HL-60/S4 treated with phorbol 12-myristate 13-acetate at 8.2 ng/mL for 4 days and 3 days (cell line): ENCODE data around the gene RER1.

Experiments used
- in situ Hi-C: fragments of 300-500 bp; cut with MboI; formaldehyde crosslinking; loops from 2 replicates; pipeline ENCODE4 v1.15.0; 2022; ENCODE audit warnings: low sequenced_read_pairs

The RER1 gene, protein sequence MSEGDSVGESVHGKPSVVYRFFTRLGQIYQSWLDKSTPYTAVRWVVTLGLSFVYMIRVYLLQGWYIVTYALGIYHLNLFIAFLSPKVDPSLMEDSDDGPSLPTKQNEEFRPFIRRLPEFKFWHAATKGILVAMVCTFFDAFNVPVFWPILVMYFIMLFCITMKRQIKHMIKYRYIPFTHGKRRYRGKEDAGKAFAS

DNA sequence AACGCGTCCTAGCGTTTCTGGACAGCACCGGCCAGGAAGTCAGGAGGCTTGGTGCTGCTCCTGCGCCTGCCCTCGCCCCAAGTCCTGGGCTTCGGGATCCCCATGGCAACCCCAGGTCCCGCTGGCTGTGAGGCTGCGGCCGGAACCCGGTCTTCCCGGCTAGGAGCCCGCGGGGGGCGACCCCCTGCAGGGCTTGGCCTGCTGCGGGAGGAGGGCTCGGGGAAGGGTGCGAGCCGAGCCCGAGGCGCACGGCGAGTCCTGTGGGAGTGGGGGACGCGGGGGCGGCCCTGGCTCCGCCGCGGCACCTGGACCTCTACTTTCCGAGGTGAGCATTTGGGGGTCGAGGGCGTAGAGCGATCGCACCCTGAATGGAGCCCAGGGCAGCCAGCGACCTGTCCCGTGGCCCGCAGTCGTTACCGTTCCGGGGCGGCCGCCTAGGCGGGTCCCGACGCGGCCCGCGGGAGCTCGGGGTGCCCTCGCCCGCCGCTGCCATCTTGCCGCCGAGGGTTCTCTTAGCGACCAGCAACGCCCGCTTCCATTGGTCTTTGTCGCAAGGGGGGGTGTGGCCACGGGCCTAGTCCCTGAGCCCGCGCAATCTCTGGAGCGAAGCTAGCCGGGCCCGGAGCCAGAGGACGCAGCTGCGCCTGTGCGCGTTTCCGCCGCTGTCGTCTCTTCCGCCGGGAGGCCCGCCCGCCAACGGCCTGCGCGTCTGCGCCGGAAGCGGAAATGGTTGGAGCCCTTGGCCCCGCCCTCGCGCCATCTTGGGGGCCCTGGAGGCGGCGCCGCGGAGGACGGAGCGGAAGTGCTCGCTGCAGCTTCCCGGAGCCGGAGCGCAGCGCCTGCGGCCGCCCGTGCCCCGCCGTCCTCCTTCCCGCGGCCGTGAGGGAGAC lies at the start of gene RER1, which contains the start of gene MORN1:
TSS of gene RER1 (plus strand) at position 801 of the 890 bp plus-strand sequence. CDS start 3,950 bp downstream, outside the sequence.
TSS of gene MORN1 (minus strand) at position 514 of the 890 bp plus-strand sequence. CDS start at position 493, 21 bp downstream.
- in situ Hi-C loops: no loop called here

DNA sequence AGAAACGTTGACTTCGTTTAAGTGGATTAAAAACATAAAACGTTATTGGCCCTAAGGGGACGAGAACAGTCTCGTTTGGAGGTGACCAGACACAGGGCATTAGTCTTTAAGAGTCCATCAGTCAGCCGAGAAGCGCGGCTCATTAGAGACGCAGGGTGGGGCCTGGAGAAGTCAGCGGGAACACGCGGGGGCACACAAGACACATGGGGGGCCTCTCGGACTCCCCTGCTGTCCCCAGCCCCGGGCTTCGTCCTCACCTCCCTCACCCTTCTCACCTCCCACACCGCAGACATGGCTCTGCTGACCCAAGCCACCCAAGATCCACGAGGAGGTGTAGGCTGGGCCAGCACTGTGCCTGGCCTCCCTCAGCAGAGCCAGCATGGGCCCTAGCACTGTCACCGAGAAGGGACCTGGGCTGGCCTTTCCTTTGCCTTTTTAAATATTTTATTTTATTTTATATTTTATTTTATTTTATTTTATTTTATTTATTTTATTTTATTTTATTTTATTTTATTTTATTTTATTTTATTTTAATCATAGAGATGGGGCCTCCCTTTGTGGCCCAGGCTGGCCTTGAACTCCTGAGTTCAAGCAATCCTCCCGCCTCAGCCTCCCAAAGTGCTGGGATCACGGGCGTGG lies 49.1 kb upstream of the RER1 start:
- in situ Hi-C loops: no loop called here

DNA sequence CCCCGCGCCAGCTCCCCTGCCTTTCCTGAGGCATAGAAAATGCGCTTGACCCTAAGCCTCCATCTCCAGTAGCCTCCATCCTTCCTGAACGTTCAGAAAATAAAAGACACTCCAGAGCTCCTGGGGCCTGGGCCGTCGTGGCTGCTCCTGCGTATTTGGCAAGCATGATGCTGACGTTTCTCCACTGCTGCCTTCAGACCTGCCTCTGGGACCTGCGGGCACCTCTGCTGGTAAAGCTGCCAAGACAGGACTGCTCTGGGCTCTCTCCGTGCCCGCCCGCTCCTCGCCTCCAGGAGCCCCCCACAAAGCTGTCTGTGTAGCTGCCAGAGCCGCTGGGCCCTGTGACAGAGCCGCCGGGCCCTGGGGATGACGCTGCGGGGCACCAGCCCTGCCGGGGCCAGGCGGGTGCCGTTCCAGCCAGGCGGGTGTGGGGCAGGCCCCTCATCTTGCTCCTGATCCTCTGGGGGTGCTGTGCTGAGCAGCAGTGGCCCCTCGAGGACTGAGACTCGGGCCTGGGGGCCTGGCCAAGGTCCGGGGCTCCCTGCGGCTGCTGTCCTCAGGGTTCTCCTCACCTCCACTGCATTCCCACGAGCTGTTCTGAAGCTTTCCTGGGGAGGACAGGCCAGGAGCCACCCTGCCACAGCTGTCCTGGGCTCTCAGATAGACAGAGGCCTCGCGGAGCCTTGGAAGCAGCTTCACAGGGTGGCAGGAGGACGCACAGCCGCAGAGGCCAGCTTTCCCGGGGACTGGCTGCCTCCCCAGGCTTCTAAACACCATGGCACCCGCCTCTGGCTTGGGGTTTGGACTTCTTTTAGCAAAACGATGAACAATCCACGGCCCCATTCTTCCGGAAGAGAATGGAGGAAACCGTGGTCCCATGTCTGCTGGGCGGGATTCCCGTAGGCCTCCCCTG lies 48.4 kb upstream of the RER1 start:
- in situ Hi-C loops: no loop called here

DNA sequence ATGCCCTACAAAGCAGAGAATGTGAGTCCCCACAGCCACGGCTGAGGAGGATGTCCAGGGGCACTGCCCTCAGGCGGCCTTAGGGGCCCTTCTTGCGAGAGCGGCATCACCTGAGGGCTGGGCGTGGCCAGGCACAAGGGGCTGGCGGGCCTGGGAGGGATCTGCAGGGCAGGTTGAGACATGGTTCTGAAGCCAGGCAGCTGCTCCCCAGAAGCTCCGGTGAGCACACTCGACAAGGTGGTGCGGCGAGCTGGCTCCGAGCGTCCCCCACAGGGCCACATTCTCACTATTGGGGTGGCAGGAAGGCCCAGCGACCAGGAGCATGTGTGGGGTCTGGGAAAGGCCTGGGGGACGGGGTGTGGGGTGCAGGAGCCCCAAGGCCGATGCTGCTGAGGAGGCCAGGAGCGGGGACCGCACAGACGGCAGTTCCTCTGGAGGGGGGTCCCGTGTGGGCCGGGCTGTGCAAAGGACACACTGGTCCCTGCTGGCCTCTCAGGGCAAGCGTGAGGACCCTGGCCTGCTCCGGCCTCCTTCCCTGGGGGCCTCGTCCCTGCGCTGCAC lies 47.4 kb upstream of the RER1 start:
- in situ Hi-C loops: no loop called here

DNA sequence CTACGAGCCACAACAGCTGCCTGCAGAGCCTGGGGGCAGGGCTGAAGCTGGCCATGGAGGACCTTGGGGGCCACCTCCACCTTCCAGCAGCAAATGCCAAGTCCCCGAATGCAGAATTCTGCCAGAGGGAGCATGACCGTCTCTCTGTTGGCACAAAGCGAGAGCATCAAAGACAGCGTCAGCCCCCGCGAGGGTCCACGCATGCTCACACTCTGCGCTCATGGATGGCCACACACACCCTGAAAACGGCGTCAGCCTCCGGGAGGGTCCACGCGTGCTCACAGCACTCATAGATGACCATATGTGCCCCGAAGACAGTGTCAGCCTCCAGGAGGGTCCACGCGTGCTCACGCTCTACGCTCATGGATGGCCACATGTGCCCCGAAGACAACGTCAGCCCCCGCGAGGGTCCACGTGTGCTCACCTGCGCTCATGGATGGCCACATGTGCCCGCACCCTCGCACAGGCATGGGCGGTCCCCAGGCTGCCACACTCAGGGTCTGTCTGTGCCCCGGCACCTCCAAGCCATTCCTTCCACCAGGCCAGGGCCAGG lies 46.8 kb upstream of the RER1 start:
- in situ Hi-C loops: no loop called here

DNA sequence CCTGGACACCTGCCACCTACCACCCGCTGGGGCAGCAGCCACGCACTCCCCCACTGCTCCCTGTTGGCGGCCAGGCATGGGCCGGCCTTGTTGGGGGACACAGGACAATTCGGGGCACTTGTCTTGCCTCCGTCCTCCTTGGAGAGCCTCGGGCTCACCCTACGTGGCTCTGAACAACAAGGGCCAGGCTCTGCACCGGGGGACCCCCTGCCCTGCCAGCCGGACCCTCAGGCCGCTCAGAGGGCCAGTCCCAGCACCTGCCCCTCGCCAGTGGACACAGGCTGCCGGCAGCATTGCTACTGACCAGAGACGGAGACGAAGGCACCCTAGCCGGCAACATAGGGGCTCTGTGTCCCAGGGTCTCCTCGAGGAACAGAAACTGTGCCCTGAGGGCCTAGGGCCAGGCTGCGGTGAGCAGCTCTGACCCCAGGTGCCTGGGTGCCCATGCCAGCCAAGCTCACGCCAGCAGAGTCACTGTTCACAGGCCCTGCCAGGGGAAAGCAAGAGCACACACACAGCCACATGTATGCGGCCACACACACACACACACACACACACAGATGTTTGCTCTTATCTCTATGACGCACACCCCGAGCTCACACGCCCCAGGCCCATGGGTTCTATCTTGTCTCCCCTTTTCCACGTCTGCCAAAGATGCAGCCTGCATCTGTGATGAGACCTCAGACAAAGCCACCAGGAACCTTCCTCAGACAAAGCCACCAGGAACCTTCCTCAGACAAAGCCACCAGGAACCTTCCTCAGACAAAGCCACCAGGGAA lies 46.2 kb upstream of the RER1 start:
- in situ Hi-C loops: no loop called here

DNA sequence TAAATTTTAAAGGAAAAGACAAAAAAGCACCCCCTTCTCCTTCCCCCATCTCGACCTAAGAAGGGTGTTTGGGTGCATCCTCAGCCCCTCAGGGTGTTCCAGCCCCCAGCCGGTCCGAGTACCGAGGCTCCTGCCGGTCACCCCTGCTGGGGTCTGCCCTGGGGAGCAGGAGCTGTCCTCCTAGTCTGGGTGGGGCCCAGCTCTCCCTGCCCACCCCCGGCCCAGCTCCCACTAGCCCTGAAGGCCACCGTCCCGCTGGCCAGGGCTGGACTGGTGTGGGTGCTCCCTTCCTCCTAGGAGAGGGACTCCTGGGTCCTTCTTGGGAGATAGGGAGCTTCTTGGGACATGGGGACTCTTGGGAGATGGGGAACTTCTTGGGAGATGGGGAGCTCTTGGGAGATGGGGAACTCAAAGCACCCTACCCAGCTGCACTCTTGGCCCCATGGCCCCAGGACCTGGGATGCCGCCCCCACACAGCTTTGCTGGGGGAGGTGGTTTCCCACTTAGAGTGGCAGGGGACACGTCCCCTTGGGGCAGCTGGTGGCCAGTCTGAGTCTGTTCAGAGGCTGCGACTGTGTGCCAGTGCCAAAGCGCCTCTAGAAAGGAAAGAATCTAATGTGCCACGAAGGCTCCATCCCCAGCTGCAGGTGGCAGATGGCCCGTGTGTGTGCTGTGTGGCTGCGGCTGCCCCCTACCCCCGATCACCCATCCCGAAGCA lies 44.8 kb upstream of the RER1 start:
- in situ Hi-C loops: no loop called here

DNA sequence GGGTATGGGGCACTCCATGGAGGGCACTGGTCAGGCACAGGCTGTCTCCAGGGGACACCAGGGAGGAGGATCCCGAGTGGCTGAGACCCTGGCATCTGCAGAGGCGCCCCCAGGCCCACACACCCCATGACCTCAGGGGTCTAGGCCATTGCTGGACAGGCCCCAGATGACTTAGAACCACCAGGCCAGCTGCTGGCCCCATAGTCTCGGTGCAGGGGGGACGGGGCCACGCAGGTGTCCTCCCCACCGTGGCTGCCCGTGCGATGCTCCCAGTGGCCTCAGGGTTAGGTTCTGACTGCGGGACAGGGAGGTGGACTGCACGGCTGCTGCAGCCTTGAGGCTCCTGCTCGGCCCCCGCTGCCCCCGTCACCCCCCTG lies 44.2 kb upstream of the RER1 start:
- in situ Hi-C loops: no loop called here

DNA sequence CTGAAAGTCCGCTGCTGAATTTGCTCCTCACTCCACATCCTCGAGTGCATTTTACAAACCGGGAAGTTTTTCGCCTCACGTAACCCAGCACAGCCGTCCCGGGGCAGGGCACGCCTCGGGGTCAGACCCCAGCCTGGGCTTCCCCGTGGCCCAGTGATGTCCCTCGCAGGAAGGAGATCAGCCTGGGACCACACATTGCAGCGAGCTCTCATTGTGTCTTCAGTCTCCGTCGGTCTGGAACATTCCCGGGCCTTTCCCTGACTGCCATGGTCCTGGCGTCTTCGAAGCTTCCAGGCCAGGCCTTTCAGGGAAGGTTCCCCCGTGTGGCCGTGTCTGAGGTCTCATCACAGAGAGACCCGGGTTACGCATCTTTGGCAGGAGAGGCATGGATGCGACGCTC lies 43.7 kb upstream of the RER1 start:
- in situ Hi-C loops: no loop called here

DNA sequence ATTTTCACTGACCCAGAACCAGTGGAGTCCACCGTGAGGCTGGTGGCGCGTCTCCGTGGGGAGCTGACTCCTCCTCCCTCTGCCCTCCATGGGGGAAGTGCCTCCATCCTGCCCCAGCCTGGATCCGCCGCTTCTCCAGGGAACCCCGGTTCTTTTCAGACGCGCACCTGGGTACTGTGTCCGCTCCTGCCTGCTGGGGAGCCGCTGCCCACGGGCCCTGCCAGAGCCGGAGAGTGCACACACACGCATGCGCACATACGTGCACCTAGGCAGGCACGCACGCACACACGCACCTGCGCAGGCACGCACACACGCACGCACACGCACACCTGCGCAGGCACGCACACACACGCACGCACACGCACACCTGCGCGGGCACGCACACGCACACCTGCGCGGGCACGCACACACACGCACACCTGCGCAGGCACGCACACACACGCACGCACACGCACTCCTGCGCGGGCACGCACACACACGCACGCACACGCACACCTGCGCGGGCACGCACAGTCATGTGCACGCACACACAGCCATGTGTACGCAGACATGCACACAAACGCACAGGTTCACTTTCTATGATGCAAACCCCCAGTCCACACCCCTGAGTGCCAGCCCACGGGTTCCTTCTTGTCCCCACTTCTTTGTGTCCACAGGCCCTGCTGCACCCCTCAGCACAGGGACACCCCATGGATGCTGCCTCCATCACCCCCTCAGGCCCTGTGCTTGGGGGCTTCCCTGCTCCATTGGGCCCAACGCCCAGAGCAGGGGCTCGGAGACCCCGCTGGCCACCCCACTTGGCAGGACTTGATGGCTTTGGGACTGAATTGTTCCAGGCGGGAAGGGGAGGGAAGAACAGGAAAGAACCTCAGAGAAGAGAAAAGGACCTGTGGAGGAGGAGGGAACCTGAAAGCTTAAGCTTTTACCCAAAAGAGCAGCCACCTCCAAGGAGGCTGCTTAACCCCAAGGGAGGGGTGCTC lies 43.0 kb upstream of the RER1 start:
- in situ Hi-C loops: no loop called here

DNA sequence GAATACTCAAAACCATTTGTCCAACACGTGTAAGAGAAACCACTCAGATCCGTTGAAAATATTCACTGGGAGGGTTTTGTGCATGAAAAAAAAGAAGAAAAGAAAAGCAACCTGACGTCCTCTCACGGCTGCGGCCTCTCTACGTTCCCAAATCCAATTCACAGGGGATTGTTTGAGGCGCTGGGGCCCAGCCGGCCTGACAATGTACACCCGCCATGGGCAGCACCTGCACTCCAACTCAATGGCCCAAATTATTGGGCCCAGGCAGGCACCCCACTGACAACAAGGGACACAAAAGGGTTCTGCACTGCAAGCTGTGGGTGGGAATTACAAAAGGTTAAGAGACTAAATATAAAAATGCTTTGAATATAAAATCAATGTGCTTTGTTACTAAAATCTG lies 41.8 kb upstream of the RER1 start:
- in situ Hi-C loops: no loop called here

DNA sequence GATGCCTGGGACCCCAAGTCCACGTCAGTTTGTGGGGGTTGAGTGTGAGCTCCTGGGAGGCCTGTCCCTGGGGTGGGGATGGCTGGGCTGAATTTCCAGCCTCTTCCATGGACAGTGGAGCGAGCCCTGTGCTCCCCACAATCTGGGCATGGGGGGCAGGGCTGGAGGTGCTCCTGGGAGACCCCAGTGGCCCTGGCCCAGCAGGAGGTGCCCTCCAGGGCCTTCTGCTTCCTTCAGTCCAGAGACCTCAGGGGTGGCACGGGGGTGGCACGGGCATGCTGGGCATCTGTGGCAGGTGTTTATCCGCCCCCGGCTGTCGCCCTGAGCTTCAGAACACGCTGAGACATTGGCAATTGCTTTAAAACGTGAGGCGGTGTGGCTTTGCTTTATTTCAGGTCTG lies 41.1 kb upstream of the RER1 start:
- in situ Hi-C loops: no loop called here

DNA sequence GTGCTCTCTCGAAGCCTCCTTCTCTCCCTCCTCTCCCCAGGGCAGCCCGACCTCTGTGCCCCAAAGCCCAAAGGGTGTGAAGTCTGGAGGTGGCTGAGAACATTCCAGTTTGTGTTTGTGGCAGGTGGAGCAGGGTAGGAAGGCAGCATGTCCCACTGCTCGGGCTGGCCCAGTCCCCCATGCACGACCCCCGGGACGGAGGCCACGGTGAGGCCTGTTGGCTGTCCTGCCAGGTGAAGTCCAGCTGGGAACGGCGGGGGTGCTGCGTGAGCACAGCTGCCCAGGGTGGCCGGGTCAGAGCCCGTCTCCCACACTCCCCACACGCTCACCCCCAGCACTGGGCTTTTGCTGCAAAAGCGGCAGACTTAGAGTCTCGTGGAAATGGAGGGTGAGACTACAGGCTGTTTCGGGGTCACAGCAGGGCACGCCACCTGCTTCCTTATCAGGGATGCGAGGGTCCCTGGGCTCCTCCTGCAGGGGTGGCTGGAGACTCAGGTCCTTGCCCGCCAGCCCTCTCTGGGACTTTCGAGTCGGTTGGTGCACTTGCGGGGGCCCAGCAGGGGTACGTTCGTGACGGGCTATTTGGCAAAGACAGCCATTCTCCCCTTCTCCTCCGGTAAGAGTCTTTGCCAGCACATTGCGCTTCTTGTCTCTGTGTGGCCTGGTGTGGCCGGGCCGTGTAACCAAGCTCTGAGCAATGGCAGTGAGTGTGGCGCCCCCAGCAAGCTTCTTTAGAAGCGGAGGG lies 40.6 kb upstream of the RER1 start:
- in situ Hi-C loops: no loop called here

DNA sequence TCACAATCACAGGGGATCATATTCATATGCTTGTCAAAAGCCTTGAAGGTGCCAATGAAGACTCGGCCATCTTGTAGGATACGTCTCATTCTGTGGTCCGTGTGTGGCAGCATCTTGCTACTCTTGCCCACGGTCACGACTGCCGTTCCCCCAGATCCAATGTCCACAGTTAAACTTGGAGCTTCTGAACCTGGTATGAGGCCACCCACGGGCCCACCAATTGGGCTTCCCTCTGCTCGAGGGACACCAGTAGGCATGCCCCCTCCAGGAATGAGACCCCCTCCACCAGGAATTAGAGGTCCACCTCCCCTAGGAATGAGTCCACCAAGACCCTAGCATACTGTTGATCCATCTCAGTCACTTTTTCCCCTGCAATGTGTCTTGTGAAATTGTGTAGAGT lies 39.9 kb upstream of the RER1 start:
- in situ Hi-C loops: no loop called here

DNA sequence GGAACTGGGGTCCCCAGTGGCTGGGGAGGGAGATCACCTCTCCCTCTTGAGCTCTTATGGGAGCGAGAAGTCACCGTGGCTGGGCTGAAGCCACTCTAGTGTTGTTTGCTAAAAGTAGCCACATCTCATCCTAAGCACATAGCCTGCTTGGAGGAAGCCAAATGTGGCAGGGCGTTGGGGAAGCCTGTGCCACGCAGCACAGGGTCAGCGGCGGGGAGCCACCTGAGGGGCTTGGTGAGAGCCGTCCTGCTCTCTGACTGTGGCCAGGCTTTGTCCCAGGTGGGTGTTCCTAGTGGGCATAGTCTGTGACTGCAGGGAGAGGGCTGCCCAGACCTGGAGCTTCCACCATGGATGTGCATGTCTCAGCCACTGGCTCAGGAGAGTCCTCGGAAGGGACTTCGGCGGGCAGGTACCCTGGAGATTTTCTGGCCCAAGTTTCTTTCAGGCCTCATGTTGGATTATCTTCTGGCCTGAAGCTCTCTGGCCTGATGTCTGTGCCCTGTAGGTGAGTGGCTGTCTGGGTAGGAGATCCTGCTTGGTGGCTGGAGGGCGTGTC lies 39.2 kb upstream of the RER1 start:
- in situ Hi-C loops: no loop called here

DNA sequence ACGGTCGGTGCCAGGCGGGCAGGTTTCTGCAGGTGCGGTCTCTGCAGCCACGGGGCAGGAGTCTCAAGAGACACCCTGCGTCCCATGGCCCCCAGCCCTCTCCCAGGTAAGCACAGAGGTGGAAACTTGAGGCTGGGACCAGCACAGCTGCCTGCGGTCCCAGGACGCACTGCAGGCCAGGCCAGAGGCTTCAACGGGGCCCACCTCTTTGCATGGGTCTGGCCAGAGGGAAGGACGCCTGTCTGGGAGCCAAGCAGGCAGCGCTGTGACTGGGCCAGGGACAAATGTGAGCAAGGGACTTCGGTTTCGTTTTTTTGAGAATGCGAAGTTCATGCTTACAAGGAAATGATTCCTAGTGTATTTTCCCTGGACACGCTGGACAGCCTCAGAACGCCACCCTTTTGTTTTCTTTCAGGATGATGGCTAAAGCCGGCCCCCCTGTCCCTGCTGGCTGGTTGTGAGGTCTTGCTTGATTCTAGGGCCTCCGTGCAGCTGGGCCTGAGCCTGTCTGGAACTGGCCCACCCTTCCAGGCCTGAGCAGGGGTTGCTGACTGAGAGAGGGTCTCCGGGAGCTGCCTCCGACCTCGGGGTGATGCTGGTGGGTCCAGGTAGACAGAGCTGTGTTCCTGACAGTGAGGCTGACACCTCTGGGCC lies 38.6 kb upstream of the RER1 start:
- in situ Hi-C loops: no loop called here
